Measurements from ENCODE around the gene SF1.

SF1 gene

GRCh38 chr11:64742087-64742888 lies 36.1 kb downstream of the SF1 start:
- intact Hi-C loops (cut with DNase I) = no loop called here
- DNase-seq = peak in 8 of 42 donors; percentile 16 to 57 (median 49)

GRCh38 chr11:64741375-64742086 lies 36.8 kb downstream of the SF1 start:
- intact Hi-C loops (cut with DNase I) = no loop called here

GRCh38 chr11:64739871-64740270 lies 38.5 kb downstream of the SF1 start:
- intact Hi-C loops (cut with DNase I) = no loop called here
- DNase-seq = no peak

More at GRCh38 chr11:64741375-64742086, 36.8 kb downstream of the SF1 start:
- peak in 37 of 42 donors; percentile 38 to 90 (median 69) for DNase-seq

- DNase-seq = no peak
Measured at GRCh38 chr11:64736654-64737053, 41.7 kb downstream of the SF1 start.

GRCh38 chr11:64735725-64736259 lies 42.5 kb downstream of the SF1 start:
- DNase-seq = no peak
- intact Hi-C loops (cut with DNase I) = no loop called here

More at GRCh38 chr11:64736654-64737053, 41.7 kb downstream of the SF1 start:
- intact Hi-C loops (cut with DNase I) = no loop called here

- no peak for DNase-seq
- intact Hi-C loops (cut with DNase I) = no loop called here
Measured at GRCh38 chr11:64734811-64735724, 43.3 kb downstream of the SF1 start.

- intact Hi-C loops (cut with DNase I) = no loop called here
- DNase-seq = no peak
Measured at GRCh38 chr11:64731601-64732000, 46.7 kb downstream of the SF1 start.

- intact Hi-C loops (cut with DNase I) = loop anchor here (10.0 kb wide), 1 partner anchor 75 kb away; no protein-coding TSS in a partner anchor
- no peak for DNase-seq
Measured at GRCh38 chr11:64729851-64730382, 48.4 kb downstream of the SF1 start.

- intact Hi-C loops (cut with DNase I) = loop anchor here (10.0 kb wide), 1 partner anchor 74 kb away; no protein-coding TSS in a partner anchor
- DNase-seq = no peak
Measured at GRCh38 chr11:64728757-64729365, 49.5 kb downstream of the SF1 start.

GRCh38 chr11:64726867-64727530 lies 51.3 kb downstream of the SF1 start:
- peak in 3 of 42 donors; percentile 10 to 27 (median 26) for DNase-seq
- intact Hi-C loops (cut with DNase I) = loop anchor here (10.0 kb wide), 1 partner anchor 72 kb away; no protein-coding TSS in a partner anchor

GRCh38 chr11:64726211-64726641 lies 52.1 kb downstream of the SF1 start:
- DNase-seq = no peak
- intact Hi-C loops (cut with DNase I) = loop anchor here (10.0 kb wide), 1 partner anchor 71 kb away; no protein-coding TSS in a partner anchor

- intact Hi-C loops (cut with DNase I) = loop anchor here (10.0 kb wide), 1 partner anchor 70 kb away; no protein-coding TSS in a partner anchor
Measured at GRCh38 chr11:64724863-64725532, 53.3 kb downstream of the SF1 start.

GRCh38 chr11:64723907-64724862 lies 54.2 kb downstream of the SF1 start:
- no peak for DNase-seq
- intact Hi-C loops (cut with DNase I) = loop anchor here (10.0 kb wide), 1 partner anchor 69 kb away; no protein-coding TSS in a partner anchor

More at GRCh38 chr11:64724863-64725532, 53.3 kb downstream of the SF1 start:
- DNase-seq = no peak

GRCh38 chr11:64723117-64723906 lies 55.0 kb downstream of the SF1 start, which contains the start of gene NRXN2:
Gene NRXN2, minus strand, starts transcription at chr11:64723197. Its CDS starts 9,498 bp downstream, at chr11:64713699.
- peak; percentile 86 to 98 (median 96) for DNase-seq
- intact Hi-C loops (cut with DNase I) = loop anchor here (10.0 kb wide), 1 partner anchor 69 kb away; no protein-coding TSS in a partner anchor

Data from head of caudate nucleus (tissue), 42 donors.